ENCODE results near the gene CYP19A1.

Gene CYP19A1

DNA sequence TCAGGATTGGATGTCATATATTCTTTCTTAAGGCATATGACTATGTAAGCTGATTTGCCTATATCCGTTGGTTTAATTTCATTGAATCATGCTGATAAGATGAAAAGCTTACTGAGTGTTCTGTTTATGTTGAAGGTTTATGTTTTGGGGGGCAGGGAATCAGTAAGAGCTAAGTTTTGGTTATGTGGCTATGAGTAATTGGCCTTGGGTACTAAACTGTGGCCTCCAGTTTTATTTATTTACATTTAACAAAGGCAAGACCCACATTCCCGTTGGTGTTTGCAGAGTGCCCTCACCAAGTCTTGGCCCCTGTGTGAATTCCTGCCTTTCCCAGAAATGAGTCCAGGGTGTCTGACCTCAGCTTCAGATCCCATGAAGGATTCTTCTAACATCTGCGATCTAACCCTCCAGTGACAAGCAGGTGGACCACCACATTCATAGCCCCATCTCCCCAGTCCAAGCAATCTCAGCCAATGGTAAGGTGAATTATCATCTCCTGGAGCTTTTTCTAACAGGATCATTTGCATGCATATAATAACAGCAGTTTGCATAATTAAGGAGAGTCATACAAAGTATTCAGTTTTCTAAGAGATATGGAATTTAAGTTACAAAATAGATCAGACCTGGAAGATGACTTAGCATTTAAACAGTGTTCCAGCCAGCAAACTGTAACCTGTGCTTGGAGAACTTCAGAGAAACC, 30.5 kb upstream of the CYP19A1 start:
- TF ChIP-seq POLR2A (IDR thresholded peaks at IDR 0.05; ENCODE audit: low read length), result no peak

DNA sequence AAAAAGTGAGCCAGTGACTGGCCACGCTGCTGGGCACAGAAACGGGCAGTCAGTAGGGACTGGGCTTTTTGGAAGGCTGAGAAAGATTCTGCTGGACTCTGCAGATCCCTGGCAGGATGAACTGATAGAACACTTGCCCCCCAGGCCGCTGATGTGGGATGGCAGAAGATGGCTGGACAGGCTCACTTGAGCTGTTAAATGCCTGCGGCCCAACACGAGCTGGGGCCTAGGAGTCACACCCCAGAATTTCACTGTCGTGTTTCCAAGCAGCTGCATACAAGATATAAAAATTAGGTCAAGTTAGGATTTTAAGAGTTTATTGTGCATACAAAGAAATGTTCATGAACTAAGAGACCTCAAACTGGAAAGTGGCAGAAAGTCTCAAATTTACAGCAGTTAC, 29.9 kb upstream of the CYP19A1 start:
- TF ChIP-seq POLR2A (IDR thresholded peaks at IDR 0.05; ENCODE audit: low read length) (no peak), GATA1 (IDR thresholded peaks at IDR 0.05; ENCODE audit: low read depth, low read length) (no peak)
- no peak for DNase-seq

More for the DNA sequence above, 30.5 kb upstream of the CYP19A1 start:
- no peak for DNase-seq

DNA sequence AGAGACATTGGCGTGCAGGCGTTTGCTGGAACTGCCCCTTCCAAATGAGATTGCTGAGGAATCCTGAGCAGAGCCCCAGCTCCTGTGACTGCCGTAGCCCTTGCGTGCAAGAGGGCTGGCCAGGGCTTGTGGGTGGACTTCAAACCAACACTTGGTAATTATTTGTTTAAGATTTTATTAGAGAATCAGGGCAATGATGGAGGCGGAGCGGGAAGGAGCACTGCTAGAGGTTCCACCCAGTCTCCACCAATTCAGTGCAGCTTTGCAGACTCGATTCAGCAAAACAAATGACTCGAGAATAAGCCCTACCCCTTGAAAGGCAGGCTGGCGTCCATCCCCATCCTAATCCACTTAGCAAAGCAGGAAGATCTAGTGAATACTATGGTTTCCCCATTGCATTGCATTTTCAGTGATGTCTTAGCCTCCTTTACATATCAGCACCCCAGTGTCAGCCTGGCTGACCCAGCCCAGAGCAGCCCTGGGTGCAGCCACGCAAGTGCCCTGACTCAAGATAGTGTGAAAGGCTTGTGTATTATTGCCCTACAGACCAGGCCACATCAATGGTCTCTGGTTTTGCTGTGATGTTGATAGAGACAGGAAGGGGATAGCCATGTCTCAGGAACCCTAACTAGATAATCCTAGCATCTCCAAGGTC, 29.1 kb upstream of the CYP19A1 start:
- TF ChIP-seq GATA1 (IDR thresholded peaks at IDR 0.05; ENCODE audit: low read depth, low read length) (no peak), POLR2A (IDR thresholded peaks at IDR 0.05; ENCODE audit: low read length) (no peak)
- DNase-seq, result no peak

DNA sequence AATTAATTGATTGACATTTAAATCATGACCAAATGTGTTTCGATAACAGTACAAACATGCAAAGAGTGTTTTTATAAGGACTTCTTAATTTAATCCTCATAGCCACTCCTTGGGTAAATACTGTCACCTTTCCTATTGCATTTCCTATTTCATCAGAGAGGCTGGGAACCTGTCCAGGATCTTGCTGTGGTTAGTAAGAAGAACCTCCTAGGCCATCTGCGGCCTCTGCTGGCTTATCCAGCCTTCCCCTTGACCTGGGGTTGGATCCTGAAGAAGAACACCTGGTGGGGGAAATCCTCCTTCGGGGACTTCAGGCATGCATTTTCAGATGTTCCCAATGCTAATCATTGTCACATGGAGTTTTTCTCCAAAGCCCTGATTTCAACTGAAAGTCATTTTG, 28.5 kb upstream of the CYP19A1 start:
- no peak for DNase-seq
- no peak for TF ChIP-seq POLR2A (IDR thresholded peaks at IDR 0.05; ENCODE audit: low read length)
- TF ChIP-seq GATA1 (IDR thresholded peaks at IDR 0.05; ENCODE audit: low read depth, low read length), result no peak

DNA sequence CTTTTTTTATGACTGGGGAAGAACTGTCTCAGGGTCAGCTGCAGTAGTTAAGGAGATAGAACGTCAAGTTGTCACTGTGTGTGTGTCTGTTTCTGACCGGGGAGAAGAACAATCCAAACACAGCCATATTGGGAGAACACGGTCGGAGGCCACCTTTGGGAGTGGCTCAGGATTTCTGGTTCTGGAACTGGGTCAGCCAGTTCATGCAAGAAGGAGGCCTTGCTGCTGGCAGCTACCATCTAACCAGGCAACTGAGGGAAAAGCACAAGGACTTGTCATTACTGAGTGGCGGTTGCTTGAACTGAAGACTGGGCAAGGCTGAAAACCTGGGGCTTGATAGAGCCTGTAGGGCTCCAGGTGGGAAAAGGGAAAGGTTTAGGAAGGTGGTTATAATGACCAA, 27.7 kb upstream of the CYP19A1 start:
- DNase-seq, result no peak
- no peak for TF ChIP-seq POLR2A (IDR thresholded peaks at IDR 0.05; ENCODE audit: low read length)
- TF ChIP-seq GATA1 (IDR thresholded peaks at IDR 0.05; ENCODE audit: low read depth, low read length), result no peak

DNA sequence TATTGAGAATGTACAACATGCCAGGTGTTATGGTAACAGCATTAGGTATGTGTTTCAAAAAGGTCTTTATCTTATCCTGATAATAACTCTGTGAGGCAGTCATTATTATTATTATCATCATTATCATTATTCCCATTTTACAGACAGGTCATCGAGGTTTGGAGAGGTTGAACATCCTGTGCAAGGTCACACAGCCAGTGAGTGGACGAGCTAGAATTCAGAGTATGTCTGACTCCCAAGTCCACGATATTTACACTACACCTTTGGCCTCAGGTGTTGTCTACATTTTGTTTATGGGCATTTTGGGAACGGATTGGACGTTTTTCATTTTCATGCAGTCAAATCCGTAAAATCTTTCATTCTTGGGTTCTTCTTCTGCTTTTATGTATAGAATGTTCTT, 27.0 kb upstream of the CYP19A1 start:
- no peak for DNase-seq
- TF ChIP-seq POLR2A (IDR thresholded peaks at IDR 0.05; ENCODE audit: low read length) (no peak), GATA1 (IDR thresholded peaks at IDR 0.05; ENCODE audit: low read depth, low read length) (no peak)

DNA sequence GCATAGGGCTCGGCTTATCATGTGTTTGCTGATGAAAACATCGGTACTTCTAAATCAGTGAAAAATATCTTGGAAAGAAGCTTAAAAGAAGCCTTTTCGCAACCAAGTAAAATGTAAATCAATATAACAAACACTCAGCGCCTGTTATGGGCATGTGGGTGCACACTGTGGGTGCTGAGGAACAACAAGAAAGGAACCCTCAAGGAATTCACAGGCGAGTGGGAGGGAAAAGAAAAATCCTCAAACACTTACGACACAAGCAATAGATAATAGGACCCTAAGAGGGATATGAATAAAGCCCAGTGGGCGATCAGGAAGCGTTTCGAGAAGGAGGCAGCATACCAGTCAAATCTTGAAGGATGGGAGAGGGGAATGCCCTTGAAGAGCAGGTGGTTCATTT, 25.0 kb upstream of the CYP19A1 start:
- DNase-seq, result no peak
- TF ChIP-seq POLR2A (IDR thresholded peaks at IDR 0.05; ENCODE audit: low read length) (no peak), GATA1 (IDR thresholded peaks at IDR 0.05; ENCODE audit: low read depth, low read length) (no peak)

DNA sequence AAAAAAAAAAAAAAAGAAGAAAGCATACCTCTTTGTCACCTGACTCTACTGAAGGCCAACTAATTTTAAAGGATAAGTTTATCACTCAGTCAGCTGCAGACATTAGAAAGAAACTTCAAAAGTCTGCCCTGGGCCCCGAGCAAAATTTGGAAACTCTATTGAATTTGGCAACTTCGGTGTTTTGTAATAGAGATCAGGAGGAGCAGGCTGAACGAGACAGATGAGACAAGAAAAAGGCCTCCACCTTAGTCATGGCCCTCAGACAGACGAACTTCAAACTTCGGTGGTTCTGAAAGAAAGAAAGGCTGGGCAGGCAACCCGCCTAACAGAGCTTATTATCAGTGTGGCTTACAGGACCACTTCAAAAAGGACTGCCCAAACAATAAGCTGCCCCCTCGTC, 21.6 kb upstream of the CYP19A1 start:
- no peak for TF ChIP-seq GATA1 (IDR thresholded peaks at IDR 0.05; ENCODE audit: low read depth, low read length)
- TF ChIP-seq POLR2A (IDR thresholded peaks at IDR 0.05; ENCODE audit: low read length), result no peak
- DNase-seq, result no peak

DNA sequence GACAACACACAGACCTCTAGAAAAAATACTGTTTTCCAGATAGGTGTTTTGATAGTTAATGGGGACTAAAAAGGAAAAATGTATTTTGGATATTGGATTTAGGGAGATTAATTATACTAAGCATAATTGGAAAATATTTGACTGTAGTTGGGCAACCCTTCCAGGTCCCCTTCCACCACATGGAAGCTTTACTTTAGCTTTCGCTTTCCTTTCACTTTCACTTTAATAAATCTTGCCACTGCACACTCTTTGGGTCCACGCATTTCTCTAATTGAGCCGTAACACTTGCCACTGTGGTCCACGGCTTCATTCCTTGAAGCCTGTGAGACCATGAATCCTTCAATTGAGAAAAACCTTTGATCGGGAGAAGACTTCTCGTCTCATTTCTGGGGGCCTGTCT, 18.6 kb upstream of the CYP19A1 start:
- no peak for DNase-seq
- no peak for TF ChIP-seq POLR2A (IDR thresholded peaks at IDR 0.05; ENCODE audit: low read length)
- TF ChIP-seq GATA1 (IDR thresholded peaks at IDR 0.05; ENCODE audit: low read depth, low read length), result no peak

DNA sequence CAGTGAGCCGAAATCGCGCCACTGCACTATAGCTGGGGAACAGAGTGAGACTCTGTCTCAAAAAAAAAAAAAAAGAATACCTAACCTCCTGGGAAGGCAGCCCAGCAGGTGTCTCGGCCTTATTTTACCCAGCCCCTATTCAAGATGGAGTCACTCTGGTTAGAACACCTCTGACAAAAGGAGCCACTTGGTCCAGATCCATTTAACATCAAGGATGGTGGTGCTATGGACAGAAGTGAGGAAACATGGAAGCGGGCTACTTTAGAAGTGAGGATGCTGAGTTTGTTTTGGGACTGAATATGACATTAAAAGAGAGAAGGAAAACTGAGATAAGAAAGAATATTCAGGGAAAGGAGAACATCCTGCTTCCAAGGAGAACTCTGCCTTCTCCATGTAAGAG, 17.8 kb upstream of the CYP19A1 start:
- no peak for DNase-seq
- TF ChIP-seq POLR2A (IDR thresholded peaks at IDR 0.05; ENCODE audit: low read length) (no peak), GATA1 (IDR thresholded peaks at IDR 0.05; ENCODE audit: low read depth, low read length) (no peak)

DNA sequence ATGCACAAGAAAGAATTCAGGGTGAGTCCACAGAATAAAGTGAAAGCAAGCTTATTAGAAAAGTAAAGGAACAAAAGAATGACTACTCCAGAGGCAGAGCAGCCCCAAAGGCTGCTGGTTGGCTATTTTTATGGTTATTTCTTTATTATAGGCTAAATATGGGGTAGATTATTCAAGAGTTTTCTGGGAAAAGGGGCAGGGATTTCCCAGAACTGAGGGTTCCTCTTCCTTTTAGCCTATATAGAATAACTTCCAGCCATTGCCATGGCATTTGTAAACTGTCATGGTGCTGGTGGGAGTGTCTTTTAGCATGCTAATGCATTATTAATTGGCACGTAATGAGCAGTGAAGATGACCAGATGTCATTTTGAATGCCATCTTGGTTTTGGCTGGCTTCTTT, 16.7 kb upstream of the CYP19A1 start:
- TF ChIP-seq POLR2A (IDR thresholded peaks at IDR 0.05; ENCODE audit: low read length) (no peak), GATA1 (IDR thresholded peaks at IDR 0.05; ENCODE audit: low read depth, low read length) (no peak)
- DNase-seq, result no peak

DNA sequence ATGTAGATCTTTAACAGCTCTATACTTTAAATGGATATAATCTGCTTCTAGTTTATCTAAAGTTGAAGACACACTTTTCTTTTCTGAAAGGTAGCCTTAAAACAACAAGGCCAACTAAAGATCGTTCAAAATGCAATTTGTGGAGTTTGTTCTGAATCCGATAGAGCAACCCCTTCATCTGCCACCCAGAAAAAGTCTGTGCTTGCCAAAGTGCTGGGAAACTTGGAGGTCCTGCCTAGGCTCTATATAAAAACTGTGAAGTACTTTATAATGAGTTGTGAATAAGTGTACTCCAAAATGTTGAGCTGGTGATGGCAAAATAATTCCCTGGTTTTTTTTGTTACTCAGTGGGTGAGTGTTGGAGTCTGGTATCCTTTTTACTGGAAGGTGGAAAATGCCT, 15.6 kb upstream of the CYP19A1 start:
- TF ChIP-seq POLR2A (IDR thresholded peaks at IDR 0.05; ENCODE audit: low read length), result no peak
- TF ChIP-seq GATA1 (IDR thresholded peaks at IDR 0.05; ENCODE audit: low read depth, low read length), result no peak
- DNase-seq, result no peak

DNA sequence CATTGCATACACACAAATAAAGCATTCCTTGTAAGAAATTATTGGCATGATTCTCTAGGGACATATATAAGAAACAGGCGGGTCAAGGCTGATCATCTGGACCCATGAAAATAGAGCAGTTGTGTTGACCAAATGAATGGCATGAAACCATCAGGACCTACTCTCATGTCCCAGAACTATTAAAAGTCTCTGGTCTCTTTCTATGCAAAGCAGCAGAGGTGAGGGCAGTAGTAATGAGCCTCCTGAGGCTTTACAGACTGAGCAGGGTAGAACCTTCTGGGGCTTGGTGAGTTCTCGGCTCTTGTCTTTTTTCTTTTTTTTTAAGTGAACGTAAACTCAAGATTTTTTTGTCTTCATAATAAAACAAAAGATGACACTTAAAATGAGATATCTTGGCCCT, 12.3 kb upstream of the CYP19A1 start:
- DNase-seq, result no peak
- TF ChIP-seq POLR2A (IDR thresholded peaks at IDR 0.05; ENCODE audit: low read length) (no peak), GATA1 (IDR thresholded peaks at IDR 0.05; ENCODE audit: low read depth, low read length) (no peak)

DNA sequence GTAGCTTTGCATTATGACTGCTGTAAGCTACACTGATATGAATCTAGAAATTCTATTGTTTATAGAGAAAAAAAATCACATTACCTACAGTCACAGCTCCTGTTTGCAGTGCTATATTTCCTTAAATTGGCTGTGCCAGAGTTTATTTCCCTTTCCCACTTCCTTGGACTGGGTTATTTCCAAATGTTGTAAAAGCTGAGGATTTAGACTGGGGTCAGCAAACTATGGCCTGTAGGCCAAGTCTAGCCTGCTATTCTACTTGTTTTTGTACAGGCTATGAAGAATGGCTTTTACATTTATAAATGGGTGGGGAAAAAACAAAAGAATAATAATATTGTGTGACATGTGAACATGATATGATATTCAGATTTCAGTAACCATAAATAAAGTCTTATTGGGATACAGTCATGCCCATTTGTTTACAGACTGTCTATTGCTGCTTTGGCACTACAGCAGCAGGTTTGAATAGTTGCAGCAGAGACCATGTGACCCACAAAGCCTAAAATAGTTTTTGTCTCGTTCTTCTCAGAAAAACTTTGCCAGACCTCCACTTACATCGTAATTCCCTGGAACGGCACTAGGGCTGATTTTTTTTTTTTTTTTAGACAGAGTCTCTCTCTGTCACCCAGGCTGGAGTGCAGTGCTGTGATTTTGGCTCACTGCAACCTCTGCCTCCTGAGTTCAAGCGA, 10.9 kb upstream of the CYP19A1 start:
- no peak for DNase-seq

DNA sequence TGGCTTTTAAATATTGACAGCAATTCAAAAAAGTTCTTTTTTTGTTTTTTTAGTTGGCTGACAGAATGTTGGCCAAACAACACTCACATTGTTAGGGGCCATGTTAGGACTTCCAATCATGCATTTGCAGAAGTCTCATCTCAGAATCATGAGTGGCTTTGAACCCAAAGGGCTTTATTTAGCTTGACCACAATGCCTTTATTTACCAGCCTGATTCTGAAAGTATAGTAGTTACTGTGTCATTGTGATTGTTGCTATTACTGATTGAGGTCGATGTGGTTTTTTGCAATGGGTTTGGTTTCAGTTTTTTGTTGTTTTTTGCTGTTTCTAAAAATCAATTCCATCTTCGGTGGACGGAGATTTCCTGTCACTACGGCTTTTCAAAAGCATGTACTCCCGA, 10.3 kb upstream of the CYP19A1 start:
- TF ChIP-seq GATA1 (IDR thresholded peaks at IDR 0.05; ENCODE audit: low read depth, low read length), result no peak
- no peak for TF ChIP-seq POLR2A (IDR thresholded peaks at IDR 0.05; ENCODE audit: low read length)
- DNase-seq, result no peak

More for the DNA sequence above, 10.9 kb upstream of the CYP19A1 start:
- TF ChIP-seq POLR2A (IDR thresholded peaks at IDR 0.05; ENCODE audit: low read length) (no peak), GATA1 (IDR thresholded peaks at IDR 0.05; ENCODE audit: low read depth, low read length) (no peak)

All from erythroblast (primary cell).